Retinal pigment epithelial cell (primary cell): ENCODE results near the gene PREX1.

Experiments used
- DNase-seq: peaks from one replicate; pipeline ENCODE4 v3.0.0-alpha.2; 2010; ENCODE audit warnings: low read depth
- H3K4me3 ChIP-seq: 2 replicates; pipeline ENCODE4 v1.5.1; 2011; ENCODE audit warnings: mild to moderate bottlenecking, low read length, control low read depth, moderate library complexity
- CTCF ChIP-seq: conservative IDR thresholded peaks from 2 replicates; pipeline ENCODE4 v1.5.1; 2011; ENCODE audit warnings: low read depth, low read length, control low read depth, inconsistent platforms

PREX1 gene

GRCh38 chr20:48864254-48864653, 36.5 kb upstream of the PREX1 start:
- H3K4me3 ChIP-seq = no peak overlapping the region
- no peak for DNase-seq
- no peak for TF ChIP-seq CTCF

GRCh38 chr20:48862279-48862678, 34.5 kb upstream of the PREX1 start:
- no peak overlapping the region for H3K4me3 ChIP-seq
- TF ChIP-seq CTCF = no peak
- DNase-seq = no peak

GRCh38 chr20:48861444-48861843, 33.6 kb upstream of the PREX1 start:
- TF ChIP-seq CTCF = no peak
- DNase-seq = no peak
- H3K4me3 ChIP-seq = no peak overlapping the region

GRCh38 chr20:48858075-48858790, 30.4 kb upstream of the PREX1 start:
- no peak for TF ChIP-seq CTCF
- no peak overlapping the region for H3K4me3 ChIP-seq
- DNase-seq = no peak

GRCh38 chr20:48856130-48856529, 28.3 kb upstream of the PREX1 start:
- no peak for TF ChIP-seq CTCF
- DNase-seq = no peak
- H3K4me3 ChIP-seq = no peak overlapping the region

GRCh38 chr20:48855046-48855445, 27.2 kb upstream of the PREX1 start:
- no peak for TF ChIP-seq CTCF
- DNase-seq = no peak
- H3K4me3 ChIP-seq = no peak overlapping the region

GRCh38 chr20:48852609-48853008, 24.8 kb upstream of the PREX1 start:
- no peak for DNase-seq
- no peak for TF ChIP-seq CTCF

More at GRCh38 chr20:48852609-48853008, 24.8 kb upstream of the PREX1 start:
- no peak overlapping the region for H3K4me3 ChIP-seq
